Measurements from ENCODE around the gene TRIM7. TPM values are rescaled to one million over a fixed set of nuclear protein-coding genes. Genes with fewer than 3 reads are reported as not detected.

TRIM7 gene
- total and polyA plus RNA-seq, 9 of the 15 experiments (the other 6 are each of a cell fraction or from before 2014, with no cell fraction given), result 2.6 to 14.9 (median 8.9) TPM

- TF ChIP-seq, protein P1, sequence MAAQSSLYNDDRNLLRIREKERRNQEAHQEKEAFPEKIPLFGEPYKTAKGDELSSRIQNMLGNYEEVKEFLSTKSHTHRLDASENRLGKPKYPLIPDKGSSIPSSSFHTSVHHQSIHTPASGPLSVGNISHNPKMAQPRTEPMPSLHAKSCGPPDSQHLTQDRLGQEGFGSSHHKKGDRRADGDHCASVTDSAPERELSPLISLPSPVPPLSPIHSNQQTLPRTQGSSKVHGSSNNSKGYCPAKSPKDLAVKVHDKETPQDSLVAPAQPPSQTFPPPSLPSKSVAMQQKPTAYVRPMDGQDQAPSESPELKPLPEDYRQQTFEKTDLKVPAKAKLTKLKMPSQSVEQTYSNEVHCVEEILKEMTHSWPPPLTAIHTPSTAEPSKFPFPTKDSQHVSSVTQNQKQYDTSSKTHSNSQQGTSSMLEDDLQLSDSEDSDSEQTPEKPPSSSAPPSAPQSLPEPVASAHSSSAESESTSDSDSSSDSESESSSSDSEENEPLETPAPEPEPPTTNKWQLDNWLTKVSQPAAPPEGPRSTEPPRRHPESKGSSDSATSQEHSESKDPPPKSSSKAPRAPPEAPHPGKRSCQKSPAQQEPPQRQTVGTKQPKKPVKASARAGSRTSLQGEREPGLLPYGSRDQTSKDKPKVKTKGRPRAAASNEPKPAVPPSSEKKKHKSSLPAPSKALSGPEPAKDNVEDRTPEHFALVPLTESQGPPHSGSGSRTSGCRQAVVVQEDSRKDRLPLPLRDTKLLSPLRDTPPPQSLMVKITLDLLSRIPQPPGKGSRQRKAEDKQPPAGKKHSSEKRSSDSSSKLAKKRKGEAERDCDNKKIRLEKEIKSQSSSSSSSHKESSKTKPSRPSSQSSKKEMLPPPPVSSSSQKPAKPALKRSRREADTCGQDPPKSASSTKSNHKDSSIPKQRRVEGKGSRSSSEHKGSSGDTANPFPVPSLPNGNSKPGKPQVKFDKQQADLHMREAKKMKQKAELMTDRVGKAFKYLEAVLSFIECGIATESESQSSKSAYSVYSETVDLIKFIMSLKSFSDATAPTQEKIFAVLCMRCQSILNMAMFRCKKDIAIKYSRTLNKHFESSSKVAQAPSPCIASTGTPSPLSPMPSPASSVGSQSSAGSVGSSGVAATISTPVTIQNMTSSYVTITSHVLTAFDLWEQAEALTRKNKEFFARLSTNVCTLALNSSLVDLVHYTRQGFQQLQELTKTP (IDR thresholded peaks at IDR 0.05; ENCODE audit: low read depth in 1 of 2, partially characterized antibody in 2 of 2), result peak in 1 of 2 experiments; percentile 13
- TF ChIP-seq TOE1 (IDR thresholded peaks at IDR 0.05; ENCODE audit: borderline replicate concordance) (no peak), TOE1 (CRISPR knock-in tag; IDR thresholded peaks at IDR 0.05; ENCODE audit: borderline replicate concordance, low read depth) (no peak), TAF1 (IDR thresholded peaks at IDR 0.05; ENCODE audit: control insufficient read depth, extremely low read depth, insufficient read depth, low read length, severe bottlenecking) (peak; percentile 17), ETV5 (CRISPR knock-in tag; IDR thresholded peaks at IDR 0.05; ENCODE audit: low read depth) (0 out of 2 replicates have a peak, but pooled peaks have one; percentile 12), ZBTB26 (CRISPR knock-in tag; IDR thresholded peaks at IDR 0.05) (no peak), SMARCB1 (IDR thresholded peaks at IDR 0.05; ENCODE audit: insufficient read length, low read depth) (peak; percentile 71), MIER1 (IDR thresholded peaks at IDR 0.05; ENCODE audit: low read depth) (0 out of 2 replicates have a peak, but pooled peaks have one; percentile 54), ZNF174 (CRISPR knock-in tag; IDR thresholded peaks at IDR 0.05) (no peak), PHF21A (IDR thresholded peaks at IDR 0.05; ENCODE audit: borderline replicate concordance, low read depth) (no peak), PHF8 (IDR thresholded peaks at IDR 0.05; ENCODE audit: borderline replicate concordance, low read length) (peak; percentile 23; the same call in 1 of the 2 replicates), CREB3L1 (IDR thresholded peaks at IDR 0.05; ENCODE audit: borderline replicate concordance, low read depth) (0 out of 2 replicates have a peak, but pooled peaks have one; percentile 30), POLR3A (IDR thresholded peaks at IDR 0.05; ENCODE audit: borderline replicate concordance, extremely low read depth, insufficient read depth, insufficient read length) (no peak), MTA3 (IDR thresholded peaks at IDR 0.05; ENCODE audit: borderline replicate concordance) (no peak), RAD21 (CRISPR knock-in tag; conservative IDR thresholded peaks at IDR 0.05 in 1 of 2, IDR thresholded peaks at IDR 0.05 in 1 of 2) (peak in 1 of 2 experiments; percentile 21; a peak in 1 of 4 replicates)
- TF ChIP-seq, protein P2, sequence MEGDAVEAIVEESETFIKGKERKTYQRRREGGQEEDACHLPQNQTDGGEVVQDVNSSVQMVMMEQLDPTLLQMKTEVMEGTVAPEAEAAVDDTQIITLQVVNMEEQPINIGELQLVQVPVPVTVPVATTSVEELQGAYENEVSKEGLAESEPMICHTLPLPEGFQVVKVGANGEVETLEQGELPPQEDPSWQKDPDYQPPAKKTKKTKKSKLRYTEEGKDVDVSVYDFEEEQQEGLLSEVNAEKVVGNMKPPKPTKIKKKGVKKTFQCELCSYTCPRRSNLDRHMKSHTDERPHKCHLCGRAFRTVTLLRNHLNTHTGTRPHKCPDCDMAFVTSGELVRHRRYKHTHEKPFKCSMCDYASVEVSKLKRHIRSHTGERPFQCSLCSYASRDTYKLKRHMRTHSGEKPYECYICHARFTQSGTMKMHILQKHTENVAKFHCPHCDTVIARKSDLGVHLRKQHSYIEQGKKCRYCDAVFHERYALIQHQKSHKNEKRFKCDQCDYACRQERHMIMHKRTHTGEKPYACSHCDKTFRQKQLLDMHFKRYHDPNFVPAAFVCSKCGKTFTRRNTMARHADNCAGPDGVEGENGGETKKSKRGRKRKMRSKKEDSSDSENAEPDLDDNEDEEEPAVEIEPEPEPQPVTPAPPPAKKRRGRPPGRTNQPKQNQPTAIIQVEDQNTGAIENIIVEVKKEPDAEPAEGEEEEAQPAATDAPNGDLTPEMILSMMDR (IDR thresholded peaks at IDR 0.05 in 2 of 3, conservative IDR thresholded peaks at IDR 0.05 in 1 of 3; ENCODE audit: insufficient read depth in 2 of 3, low read depth in 1 of 3, low read length in 3 of 3), result peak; percentile 30 to 53 (median 33); a peak in 5 of 6 replicates
These were observed 32.0 kb downstream of the TRIM7 start (continued) for GRCh38 chr5:181173027-181173419.
